Smooth muscle cell of the brain vasculature (primary cell): ENCODE results near the gene PIAS2.

Experiments used
- DNase-seq: peaks from one replicate; pipeline ENCODE4 v3.0.0-alpha.2; 2012; ENCODE audit warnings: low read depth, low spot score

PIAS2 gene

GRCh38 chr18:46764586-46764985 lies 152.7 kb downstream of the PIAS2 start:
- no peak for DNase-seq

GRCh38 chr18:46761059-46761769 lies 156.1 kb downstream of the PIAS2 start:
- no peak for DNase-seq

- no peak for DNase-seq
Measured at GRCh38 chr18:46759890-46760289, 157.4 kb downstream of the PIAS2 start.

GRCh38 chr18:46756559-46757201 lies 160.6 kb downstream of the PIAS2 start, which contains the start of gene ST8SIA5:
TSS of gene ST8SIA5 (minus strand) at chr18:46757053. CDS start at chr18:46756508, 545 bp downstream.
- DNase-seq, result no peak

GRCh38 chr18:46756025-46756558 lies 161.2 kb downstream of the PIAS2 start:
- no peak for DNase-seq

- no peak for DNase-seq
Measured at GRCh38 chr18:46755315-46756024, 161.8 kb downstream of the PIAS2 start.

GRCh38 chr18:46754661-46755292 lies 162.5 kb downstream of the PIAS2 start:
- DNase-seq, result no peak

GRCh38 chr18:46754188-46754587 lies 163.1 kb downstream of the PIAS2 start:
- no peak for DNase-seq
